ENCODE measurements around the gene PSMD3.
A peak's percentile ranks its signal among the peaks of the same experiment; 100 is the strongest.

Gene PSMD3

DNA sequence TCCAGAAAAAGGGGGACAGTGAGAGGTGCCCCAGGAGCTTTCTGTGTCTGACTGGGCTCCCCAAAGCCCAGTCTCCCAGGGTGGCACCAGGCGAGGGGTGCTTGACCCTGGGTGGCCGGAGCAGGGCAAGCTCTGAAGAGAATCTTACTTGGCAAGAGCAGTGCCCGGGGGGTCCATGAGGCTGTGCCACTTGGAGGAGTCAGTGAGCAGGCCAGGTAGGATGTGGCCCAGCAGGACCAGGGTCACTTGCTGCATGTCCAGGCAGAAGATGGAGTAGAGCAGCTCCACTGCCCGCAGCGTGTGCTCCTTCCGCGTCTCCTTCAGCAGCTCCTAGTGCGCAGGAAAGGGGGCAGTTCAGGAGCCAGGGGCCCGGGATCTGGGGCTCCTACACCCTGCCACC lies 41.9 kb downstream of the PSMD3 start:
- DNase-seq (ENCODE audit: low read depth in 2 of 2) = no peak

DNA sequence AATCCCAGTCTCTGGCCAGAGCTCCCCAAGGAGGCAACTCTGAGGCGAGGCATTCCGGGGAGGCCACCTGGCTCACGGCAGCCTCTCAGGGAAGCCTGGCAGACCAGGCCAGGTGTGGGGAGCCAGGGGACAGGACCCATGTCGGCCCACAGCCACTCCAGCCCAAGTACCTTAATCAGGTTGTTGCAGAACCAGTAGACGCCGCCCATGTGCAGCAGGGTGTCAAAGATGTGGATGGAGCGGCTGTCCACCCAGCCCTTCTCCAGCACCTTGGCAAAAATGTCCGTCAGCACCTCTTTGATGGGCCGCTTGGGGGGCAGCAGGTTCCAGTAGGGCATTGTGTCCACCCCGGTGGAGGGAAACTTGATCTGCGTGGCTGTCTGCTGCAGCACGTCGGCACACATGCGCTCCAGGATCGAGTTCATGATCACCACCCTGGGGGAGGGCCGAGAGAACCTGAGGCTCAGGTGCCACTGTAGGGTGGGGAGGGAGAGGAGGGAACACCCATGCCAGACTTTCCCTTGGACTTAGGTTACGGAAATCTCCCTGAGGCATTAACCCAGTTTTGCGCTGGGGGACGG lies 42.4 kb downstream of the PSMD3 start:
- no peak for DNase-seq (ENCODE audit: low read depth in 2 of 2)

DNA sequence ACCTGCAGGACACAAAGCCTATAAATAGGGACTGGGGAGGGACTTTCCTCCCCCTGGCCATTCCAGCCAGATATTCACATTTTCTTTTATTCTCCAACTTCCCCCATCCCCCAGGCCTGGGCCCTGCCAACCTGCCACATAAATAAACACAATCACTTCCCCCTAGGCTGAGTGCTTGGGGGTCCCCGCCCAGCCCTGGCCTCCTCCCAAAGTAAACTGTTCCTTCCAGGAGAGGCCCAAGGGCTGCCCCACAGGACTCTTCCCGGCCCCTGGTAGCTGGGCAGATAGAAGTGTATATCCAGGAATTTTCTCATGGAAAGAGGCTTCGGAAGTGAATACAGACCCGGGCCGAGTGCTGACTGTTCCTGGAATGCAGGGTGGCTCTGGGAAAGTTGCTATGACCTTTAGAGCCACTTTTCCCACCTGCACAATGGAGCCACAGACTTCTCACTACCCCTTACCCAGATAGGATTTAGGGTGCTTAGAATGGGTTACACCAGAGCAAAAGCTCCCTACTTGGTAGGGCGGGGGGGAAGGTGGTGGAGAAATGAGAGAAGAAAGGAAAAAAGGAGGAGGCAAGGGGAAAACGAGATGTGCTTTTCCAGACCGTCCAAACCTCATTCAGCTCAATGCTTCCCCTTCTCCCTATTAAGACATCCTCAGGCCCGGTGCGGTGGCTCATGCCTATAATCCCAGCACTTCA lies 43.1 kb downstream of the PSMD3 start:
- DNase-seq (ENCODE audit: low read depth in 2 of 2) = no peak

DNA sequence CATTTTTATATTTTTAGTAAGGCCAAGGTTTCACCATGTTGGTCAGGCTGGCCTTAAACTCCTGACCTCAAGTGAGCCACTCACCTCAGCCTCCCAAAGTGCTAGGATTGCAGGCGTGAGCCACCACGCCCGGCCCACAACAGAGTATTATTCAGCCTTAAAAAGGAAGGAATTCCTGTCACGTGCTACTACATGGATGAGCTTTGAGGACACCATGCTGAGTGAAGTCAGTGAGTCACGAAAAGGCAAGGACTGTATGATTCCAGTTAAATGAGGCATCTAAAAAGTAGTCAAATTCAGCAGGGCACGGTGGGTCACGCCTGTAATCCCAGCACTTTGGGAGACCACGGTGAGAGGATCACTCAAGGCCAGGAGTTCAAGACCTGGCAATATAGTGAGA lies 44.3 kb downstream of the PSMD3 start:
- DNase-seq (ENCODE audit: low read depth in 2 of 2) = no peak

DNA sequence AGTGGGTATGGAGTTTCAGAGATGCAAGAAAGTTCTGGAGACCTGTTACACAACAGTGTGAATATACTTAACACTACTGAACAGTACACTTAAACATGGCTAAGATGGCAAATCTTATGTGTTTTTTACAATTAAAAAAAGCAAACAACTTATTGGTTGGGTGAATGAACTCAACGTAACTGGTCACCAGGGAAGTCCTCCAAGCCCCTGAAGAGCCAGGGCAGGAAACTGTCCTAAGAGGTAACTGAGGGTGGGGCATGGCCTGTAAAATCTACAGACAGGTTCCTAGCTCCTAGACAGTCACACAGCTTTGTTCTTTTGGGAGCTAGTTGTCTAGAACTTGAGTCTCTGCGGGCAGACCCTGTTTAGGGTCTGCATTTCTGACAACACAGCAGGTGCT lies 45.0 kb downstream of the PSMD3 start:
- no peak for DNase-seq (ENCODE audit: low read depth in 2 of 2)

DNA sequence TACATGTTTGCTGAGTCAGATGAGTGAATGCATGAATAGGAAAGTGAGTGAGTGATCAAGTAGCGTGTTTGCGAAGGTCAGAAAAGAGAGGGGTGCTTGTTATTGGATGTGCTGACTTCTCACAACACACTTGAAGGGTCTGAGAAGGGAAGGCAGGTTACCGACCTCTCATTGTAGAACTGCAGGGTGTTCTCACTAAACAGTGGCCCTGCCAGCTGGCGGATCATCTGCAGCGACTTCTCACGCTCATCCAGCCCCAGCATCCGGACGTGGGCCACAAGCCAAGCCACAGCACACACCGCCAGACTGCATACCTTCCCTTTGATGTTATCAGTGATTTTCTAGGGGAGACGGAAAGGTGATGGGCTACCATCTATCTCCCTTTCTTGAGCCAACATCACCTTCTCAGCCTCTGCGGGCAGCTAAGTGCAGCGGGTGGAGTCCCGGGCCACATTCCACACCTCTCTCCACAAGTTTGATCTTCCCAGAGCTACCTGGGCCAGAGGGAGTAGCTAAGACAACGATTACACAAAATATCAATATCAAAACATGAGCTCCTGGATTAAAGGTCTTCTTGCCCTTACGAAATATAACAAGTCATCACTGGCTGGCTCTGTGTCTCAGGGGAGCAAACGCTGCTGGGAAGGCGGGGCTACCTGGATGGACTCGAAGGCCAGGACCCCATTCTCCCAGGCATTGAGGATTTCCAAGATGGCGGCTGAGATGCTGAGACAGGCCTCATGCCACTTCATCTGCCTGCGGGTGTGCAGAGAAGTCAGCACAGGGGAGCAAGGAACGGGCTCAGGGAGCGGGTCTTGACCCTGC lies 45.6 kb downstream of the PSMD3 start:
- no peak for DNase-seq (ENCODE audit: low read depth in 2 of 2)

DNA sequence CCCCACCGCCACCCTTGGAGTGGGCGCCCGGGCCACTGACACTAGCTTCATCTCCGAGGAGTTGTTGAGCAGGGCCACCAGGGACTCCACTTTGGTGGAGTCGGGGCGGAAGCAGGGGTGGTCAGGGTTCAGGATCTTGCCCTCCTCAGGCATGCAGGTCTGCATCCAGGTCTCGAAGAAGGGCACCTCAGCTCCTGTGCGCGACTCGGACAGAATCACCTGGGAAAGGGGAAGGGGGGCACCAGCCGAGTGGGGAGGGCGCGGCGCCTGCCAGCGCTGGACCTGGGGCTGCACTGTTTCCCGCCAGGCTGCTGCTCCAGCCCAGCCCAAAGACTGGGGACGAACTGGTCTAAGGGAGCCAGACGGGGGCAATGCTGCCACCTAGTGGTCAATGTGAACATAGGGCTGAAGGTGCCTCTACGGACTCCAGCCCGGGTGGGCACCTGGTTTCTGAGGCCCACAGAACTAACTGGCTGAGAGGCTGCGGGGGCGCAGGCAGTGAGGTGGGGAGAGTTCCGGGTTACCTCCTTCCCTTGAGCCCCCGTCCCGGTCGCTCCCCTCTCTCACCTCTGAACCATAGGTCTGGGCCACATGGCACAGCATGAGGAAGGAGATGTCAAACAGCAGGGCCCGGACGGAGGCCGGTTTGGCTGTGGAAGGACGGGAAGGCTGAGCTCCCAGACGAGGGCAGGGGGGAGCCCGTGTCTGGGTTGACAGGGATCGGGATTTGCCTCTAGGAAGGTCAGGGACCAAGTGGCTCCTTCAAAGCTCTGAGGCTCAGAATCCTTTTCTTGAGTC lies 46.4 kb downstream of the PSMD3 start:
- DNase-seq (ENCODE audit: low read depth in 2 of 2) = peak; percentile 49 to 51

DNA sequence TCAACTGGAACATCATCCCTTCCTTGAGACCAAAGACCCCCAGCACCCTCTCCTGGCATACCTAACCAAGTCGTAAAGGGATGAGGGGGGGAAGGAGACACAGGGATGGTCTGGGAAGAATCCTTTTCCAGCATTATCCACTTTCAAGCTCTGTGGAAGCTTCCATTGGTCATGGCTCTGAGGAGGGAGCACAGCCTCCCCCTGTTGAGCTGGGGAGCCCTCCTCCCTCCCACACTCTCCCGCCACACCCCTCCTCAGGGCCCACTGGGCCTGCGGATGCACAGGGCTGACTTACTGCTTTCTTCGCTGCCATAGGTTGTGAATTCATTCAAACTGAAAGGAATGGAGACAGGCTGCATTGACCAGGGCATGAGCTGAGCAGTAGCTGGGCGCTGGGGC lies 47.0 kb downstream of the PSMD3 start:
- DNase-seq (ENCODE audit: low read depth in 2 of 2) = no peak

DNA sequence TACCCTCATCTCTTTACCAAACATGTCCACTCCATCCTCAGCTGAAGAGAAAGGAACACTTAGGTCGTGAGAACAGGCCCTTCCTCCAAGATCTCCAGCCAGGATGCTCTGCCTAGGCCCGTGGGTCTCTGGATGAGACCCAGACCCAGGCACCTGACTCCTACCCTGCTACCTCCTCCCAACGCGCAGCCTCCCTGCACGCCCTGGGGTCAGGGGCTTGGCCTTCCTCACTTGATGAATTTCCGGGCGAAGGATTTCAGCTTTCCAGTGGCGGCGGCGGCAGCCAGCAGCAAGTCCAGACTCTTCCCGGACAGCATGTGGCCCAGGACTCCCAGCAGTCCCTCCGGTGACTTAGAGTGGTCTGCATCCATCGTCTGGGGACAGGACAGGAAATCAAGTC lies 48.0 kb downstream of the PSMD3 start:
- no peak for DNase-seq (ENCODE audit: low read depth in 2 of 2)

DNA sequence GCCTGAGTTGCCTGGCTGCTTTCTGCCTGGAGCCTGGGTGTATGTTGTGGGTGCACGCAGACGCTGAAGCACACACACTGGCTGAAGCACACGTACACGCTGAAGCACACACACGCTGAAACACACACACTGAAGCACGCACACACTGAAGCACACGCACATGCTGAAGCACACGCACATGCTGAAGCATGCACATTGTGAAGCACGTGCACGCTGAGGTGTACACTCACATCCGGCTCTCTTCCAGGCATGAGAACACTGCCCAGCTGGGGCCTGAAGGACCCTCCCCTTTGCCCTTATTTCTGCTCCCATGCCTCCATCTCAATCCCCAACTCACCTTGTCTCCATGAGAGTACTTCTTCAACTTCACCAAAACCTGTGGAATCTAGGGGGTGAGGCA lies 51.1 kb downstream of the PSMD3 start:
- no peak for DNase-seq (ENCODE audit: low read depth in 2 of 2)

DNA sequence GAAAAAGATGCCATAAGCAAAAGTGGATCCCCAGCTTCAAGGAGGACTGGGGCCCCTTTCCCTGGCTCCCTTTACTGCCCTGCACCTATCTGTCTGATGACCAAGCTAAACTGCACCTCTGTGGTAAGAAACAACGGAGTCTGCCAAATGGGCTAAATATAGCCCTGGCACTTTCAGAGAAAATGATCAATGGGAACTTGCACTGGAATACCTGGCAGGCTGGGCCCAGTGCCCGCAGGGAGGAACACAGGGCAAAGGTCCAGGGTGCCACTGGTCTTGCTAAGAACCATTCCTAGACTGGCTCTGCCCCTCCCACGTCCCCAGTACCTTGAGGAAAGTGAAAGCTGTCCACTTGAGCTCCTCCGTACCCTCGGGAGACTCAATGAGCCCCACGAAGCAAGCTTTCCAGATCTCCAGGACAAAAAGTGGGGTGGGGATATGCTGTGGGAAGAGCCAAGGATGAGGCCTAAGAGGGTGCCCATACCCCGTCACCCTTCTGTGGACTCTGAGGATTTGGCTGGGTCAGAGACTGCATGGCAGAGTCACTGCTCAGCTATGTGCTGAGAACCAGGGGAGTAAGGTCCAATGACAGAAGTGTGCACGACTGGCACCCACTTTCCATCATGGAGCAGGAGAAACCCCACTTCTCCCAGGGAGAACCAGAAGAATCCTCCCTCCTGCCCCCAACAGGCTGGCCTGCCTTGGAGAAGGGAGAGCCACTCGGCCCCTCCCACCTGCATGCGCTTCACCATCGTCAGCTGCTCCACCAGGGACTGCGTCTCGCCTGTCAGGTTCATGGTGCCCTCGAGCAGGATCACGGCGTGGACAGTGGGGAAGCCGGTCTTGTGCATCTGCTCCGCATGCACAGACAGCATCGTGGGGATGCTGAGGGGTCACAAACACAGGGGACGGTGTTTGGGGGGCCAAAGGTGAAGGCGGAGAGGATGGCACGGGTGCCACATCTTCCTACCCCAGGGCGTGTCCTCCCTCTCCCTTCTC lies 52.0 kb downstream of the PSMD3 start:
- DNase-seq (ENCODE audit: low read depth in 2 of 2) = no peak

DNA sequence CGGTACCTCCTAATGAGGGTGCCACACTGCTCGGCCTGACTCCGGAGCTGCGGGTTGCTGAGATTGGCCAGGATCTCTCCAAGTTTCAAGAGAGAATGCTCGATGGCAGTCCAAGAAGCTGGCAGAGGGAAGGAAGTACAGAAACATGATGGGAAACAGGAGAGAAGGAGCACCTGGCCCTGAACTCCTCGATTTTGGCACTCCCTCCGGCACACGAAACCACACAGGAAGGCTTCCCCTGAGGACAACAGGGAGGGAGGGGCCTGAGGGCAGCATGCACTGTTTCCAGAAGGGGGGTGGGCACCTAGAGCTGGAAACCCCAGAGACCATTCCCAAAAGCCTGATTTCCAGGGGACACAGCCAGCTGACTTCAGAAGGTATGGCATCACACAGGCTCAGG lies 52.7 kb downstream of the PSMD3 start:
- no peak for DNase-seq (ENCODE audit: low read depth in 2 of 2)

DNA sequence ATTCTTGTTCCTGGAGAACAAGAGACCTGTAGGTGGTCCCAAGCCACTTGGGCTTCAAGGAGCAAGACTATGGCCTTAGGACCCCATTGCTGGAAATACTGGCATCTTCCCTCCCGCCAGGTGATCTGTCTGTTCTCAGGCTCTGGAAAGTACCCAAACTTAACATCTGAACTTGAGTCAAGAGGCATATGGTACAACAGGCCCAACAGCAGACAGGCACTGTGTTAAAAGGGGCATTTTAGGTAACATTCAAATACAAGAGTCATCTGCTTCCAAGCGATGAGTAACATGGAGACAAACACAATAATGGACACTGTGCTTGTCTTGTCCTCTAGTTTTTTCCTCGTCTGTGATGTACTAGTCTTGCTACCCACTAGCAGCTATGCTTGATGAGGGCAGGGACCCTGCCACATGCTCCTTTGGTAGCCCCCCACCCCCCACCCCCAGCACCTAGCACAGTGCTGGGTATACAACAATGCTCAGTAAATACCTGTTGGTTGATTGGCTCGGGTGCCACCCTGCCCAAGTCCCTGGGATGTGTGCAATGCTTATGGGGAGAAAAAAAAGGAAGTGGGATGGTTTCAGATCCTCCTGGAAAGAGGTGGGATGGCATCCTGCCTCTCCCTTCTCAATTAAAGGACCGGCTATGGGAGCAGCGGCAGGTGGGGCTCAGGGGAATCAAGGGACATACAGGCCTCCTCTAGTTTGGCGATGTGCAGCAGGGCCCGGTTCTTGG lies 54.0 kb downstream of the PSMD3 start:
- DNase-seq (ENCODE audit: low read depth in 2 of 2) = no peak

DNA sequence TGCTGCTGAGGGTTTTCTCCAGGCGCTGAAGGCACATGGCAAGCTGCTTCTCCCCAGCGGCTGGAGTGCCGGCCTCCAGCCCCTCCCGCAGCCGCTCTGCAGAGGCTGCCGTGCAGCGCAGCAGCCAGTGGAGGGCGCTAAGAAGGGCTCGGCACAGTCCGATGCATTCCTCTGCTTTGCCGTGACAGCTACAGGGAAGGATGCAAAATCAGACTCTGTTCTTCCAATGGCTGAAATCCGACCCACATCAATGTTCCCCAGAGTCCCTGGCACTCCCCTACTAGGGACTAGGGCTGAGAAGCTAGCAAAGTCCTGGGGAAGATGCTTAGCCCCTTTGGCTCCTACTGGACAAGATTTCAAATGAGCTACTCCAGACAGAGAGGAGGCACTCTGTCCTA lies 54.6 kb downstream of the PSMD3 start:
- no peak for DNase-seq (ENCODE audit: low read depth in 2 of 2)

DNA sequence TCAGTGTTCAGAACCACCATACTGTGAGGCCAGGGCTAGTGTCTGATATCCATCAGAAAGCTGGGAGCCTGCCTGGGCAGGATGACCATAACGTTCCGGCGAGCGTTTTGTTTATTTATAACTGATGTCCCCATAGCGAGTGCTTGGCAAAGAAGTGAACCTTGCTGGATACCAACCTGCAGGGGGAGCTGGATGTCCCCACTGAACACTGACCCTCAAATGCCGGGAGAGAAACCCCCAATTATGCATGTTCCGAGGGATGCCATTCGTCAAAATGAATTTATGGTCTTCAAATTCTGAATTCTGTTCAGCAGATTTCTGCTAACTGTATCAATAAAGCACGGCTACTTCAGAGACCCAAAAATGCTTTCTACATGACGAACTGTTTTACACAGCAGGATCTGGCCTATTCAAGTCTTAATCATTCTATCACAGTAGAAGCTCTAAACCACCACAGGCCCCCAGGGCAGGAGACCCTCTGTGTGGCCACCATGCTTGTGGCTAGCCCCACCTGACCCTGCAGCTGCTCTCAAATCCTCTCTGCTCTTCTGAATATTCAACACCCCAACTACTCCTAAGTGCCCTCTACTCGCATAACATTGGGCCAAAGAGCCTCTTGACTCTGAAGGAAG lies 58.4 kb downstream of the PSMD3 start:
- no peak for DNase-seq (ENCODE audit: low read depth in 2 of 2)

DNA sequence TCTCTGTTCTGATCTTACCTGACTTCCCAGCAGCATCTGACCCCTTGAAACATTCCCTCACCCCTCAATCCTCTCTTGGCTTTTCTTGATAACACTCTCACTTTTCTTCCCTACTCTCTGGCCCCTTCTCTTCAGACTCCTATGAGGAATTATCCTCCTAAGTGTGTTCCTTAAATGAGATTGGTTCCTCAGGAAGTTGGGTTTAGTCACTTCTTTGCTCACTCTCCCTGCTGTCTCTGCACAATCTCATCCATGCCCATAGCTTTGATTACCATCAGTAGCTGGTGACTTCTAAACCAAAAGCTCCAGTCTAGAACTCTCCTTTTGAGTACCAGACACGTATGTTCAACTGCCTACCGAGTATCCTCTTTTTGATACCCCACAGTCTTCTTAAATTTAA lies 60.6 kb downstream of the PSMD3 start:
- DNase-seq (ENCODE audit: low read depth in 2 of 2) = no peak

Measured in activated CD8-positive, alpha-beta memory T cell treated with anti-CD3 and anti-CD28 coated beads for 4 hours (primary cell).